ENCODE measurements around the gene CD59.

- TF ChIP-seq, protein P1, sequence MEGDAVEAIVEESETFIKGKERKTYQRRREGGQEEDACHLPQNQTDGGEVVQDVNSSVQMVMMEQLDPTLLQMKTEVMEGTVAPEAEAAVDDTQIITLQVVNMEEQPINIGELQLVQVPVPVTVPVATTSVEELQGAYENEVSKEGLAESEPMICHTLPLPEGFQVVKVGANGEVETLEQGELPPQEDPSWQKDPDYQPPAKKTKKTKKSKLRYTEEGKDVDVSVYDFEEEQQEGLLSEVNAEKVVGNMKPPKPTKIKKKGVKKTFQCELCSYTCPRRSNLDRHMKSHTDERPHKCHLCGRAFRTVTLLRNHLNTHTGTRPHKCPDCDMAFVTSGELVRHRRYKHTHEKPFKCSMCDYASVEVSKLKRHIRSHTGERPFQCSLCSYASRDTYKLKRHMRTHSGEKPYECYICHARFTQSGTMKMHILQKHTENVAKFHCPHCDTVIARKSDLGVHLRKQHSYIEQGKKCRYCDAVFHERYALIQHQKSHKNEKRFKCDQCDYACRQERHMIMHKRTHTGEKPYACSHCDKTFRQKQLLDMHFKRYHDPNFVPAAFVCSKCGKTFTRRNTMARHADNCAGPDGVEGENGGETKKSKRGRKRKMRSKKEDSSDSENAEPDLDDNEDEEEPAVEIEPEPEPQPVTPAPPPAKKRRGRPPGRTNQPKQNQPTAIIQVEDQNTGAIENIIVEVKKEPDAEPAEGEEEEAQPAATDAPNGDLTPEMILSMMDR (IDR thresholded peaks at IDR 0.05; ENCODE audit: extremely low read depth in 1 of 2, insufficient read depth in 1 of 2, low read depth in 1 of 2, low read length in 2 of 2): no peak
- TF ChIP-seq POLR2A (IDR thresholded peaks at IDR 0.05; ENCODE audit: low read depth, low read length): no peak
- no peak for TF ChIP-seq EZH2 (IDR thresholded peaks at IDR 0.05; ENCODE audit: borderline replicate concordance, low read depth, low read length, severe bottlenecking)
Observed at GRCh38 chr11:33772300-33772699, 36.1 kb upstream of the CD59 start.

Measured in endothelial cell of umbilical vein (primary cell).